Astrocyte of the spinal cord (primary cell): ENCODE data around the gene TBX4.

Source experiments
- DNase-seq: peaks from one replicate; pipeline ENCODE4 v3.0.0; 2011; ENCODE audit warnings: low read depth, low spot score
- H3K4me3 ChIP-seq: 2 replicates; pipeline ENCODE4 v1.5.1; 2011; ENCODE audit warnings: low read depth, mild to moderate bottlenecking, low read length, moderate library complexity
- CTCF ChIP-seq: IDR thresholded peaks from 2 replicates; pipeline ENCODE4 v1.5.1; 2012; ENCODE audit warnings: low read depth, mild to moderate bottlenecking, low read length, inconsistent platforms
- in situ Hi-C: cut with HindIII; loops from 2 replicates; pipeline ENCODE4 v1.10.0; 2017; ENCODE audit warnings: low sequenced_read_pairs

TBX4 gene

GRCh38 chr17:61510237-61510636, 58.0 kb downstream of the TBX4 start:
- DNase-seq: no peak
- no peak for TF ChIP-seq CTCF
- H3K4me3 ChIP-seq: no peak overlapping the region
- in situ Hi-C loops: no loop called here

GRCh38 chr17:61510991-61511390, 58.8 kb downstream of the TBX4 start:
- no peak for DNase-seq
- in situ Hi-C loops: no loop called here
- no peak for TF ChIP-seq CTCF
- no peak overlapping the region for H3K4me3 ChIP-seq

GRCh38 chr17:61511480-61512182, 59.4 kb downstream of the TBX4 start:
- no peak for TF ChIP-seq CTCF
- H3K4me3 ChIP-seq: no peak overlapping the region
- in situ Hi-C loops: no loop called here
- no peak for DNase-seq

GRCh38 chr17:61514491-61514890, 62.3 kb downstream of the TBX4 start:
- in situ Hi-C loops: no loop called here
- TF ChIP-seq CTCF: no peak
- H3K4me3 ChIP-seq: no peak overlapping the region
- DNase-seq: no peak

- no peak overlapping the region for H3K4me3 ChIP-seq
- no peak for DNase-seq
- no peak for TF ChIP-seq CTCF
- in situ Hi-C loops: no loop called here
Measured at GRCh38 chr17:61517265-61517664, 65.0 kb downstream of the TBX4 start.

GRCh38 chr17:61517843-61518606, 65.8 kb downstream of the TBX4 start:
- H3K4me3 ChIP-seq: no peak overlapping the region
- in situ Hi-C loops: no loop called here
- no peak for DNase-seq
- TF ChIP-seq CTCF: no peak
